Measurements from ENCODE around the gene MAN1A1.

- TF ChIP-seq ATF3 (CRISPR knock-in tag; conservative IDR thresholded peaks at IDR 0.05) (no peak), ETV6 (CRISPR knock-in tag; IDR thresholded peaks at IDR 0.05) (peak; percentile 15; the same call in 1 of the 2 replicates), ZNF138 (CRISPR knock-in tag; conservative IDR thresholded peaks at IDR 0.05) (no peak), SOX15 (CRISPR knock-in tag; IDR thresholded peaks at IDR 0.05) (no peak), KAT7 (CRISPR knock-in tag; IDR thresholded peaks at IDR 0.05; ENCODE audit: borderline replicate concordance) (0 out of 2 replicates have a peak, but pooled peaks have one; percentile 36), TP53 (CRISPR knock-in tag; IDR thresholded peaks at IDR 0.05) (no peak), RELA (CRISPR knock-in tag; IDR thresholded peaks at IDR 0.05; ENCODE audit: borderline replicate concordance) (0 out of 2 replicates have a peak, but pooled peaks have one; percentile 12)
Measured at GRCh38 chr6:119349361-119350201, at the start of gene MAN1A1.
